Upper lobe of left lung (tissue), 4 donors: ENCODE data around the gene XIRP1.

Experiments
- CTCF ChIP-seq, 6 experiments: fragments of 450-650 bp in 4 of 6; fragments of 200-600 bp in 2 of 6; sonication (generic) in 2 of 6; IDR thresholded peaks; one replicate each; pipeline ENCODE4 v1.5.1; 2016 to 2019; ENCODE audit warnings: antibody characterized with exemption in 6 of 6
- POLR2A ChIP-seq, 4 donors: fragments of 450-650 bp; IDR thresholded peaks; one replicate each; pipeline ENCODE4 v1.5.1; 2016 to 2017; ENCODE audit warnings: antibody characterized with exemption in 4 of 4, mild to moderate bottlenecking in 2 of 4
- POLR2AphosphoS5 ChIP-seq, 2 donors: sonication (generic); formaldehyde crosslinking; IDR thresholded peaks; one replicate each; pipeline ENCODE4 v1.5.1; 2017; ENCODE audit warnings: antibody characterized with exemption in 2 of 2

DNA sequence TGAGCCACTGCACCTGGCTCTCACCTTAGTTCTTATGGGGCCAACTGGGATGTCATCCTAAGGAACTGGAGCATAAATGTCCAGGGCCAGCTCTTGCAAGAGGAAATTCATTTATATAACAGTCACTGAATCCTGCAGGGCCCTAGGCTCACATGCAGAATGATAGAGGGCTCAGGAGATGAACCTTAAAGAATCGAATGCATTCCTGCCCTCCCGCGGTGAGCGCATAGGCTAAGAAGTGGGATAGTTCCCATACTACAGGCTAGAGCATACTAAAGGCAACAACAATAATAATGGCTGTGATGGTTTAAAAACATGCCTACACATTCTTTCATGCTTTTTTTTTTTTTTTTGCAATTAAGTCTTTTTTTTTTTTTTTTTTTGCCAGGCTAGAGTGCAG lies 21.9 kb downstream of the XIRP1 start:
- TF ChIP-seq POLR2A (IDR thresholded peaks at IDR 0.05), result no peak
- TF ChIP-seq POLR2AphosphoS5 (IDR thresholded peaks at IDR 0.05), result no peak
- no peak for TF ChIP-seq CTCF (IDR thresholded peaks at IDR 0.05)
